HepG2 (cell line): ENCODE results near the gene PMEL. TPM values are rescaled to one million over a fixed set of nuclear protein-coding genes. Genes with fewer than 3 reads are reported as not detected.

Experiments used
- ARID3A ChIP-seq: IDR thresholded peaks from 2 replicates; pipeline ENCODE4 v1.6.1; 2012; ENCODE audit warnings: low read depth, low read length, improper control_type of control experiment
- ARNT ChIP-seq: fragments of 450-650 bp; IDR thresholded peaks from 2 replicates; pipeline ENCODE4 v1.6.1; 2017
- ASH2L ChIP-seq: fragments of 300-600, 200-600 bp; sonication (generic); IDR thresholded peaks from 2 replicates; pipeline ENCODE4 v1.7.0; 2017; ENCODE audit warnings: low read depth, mild to moderate bottlenecking, moderate library complexity, mixed read lengths, low read length; ENCODE audit not compliant: insufficient read length
- CENPX ChIP-seq: sonication (generic); formaldehyde crosslinking; IDR thresholded peaks from 2 replicates; pipeline ENCODE4 v1.9.0; 2021; ENCODE audit warnings: mild to moderate bottlenecking, missing genetic modification reagents, moderate library complexity
- CREM ChIP-seq, 2 experiments: sonication (generic) in 1 of 2; formaldehyde crosslinking in 1 of 2; IDR thresholded peaks; 2 replicates each; pipeline versions ENCODE4 v1.4.0 to v1.6.1; 2016 to 2020; ENCODE audit warnings: antibody characterized with exemption in 1 of 2, mild to moderate bottlenecking in 1 of 2, missing genetic modification reagents in 1 of 2
- DR1 ChIP-seq: sonication (generic); formaldehyde crosslinking; IDR thresholded peaks from 2 replicates; pipeline ENCODE4 v1.8.0; 2021; ENCODE audit warnings: mild to moderate bottlenecking, missing genetic modification reagents, inconsistent platforms
- DRAP1 ChIP-seq: IDR thresholded peaks from 2 replicates; pipeline ENCODE4 v1.6.1; 2016; ENCODE audit warnings: missing genetic modification reagents, missing compliant biosample characterization
- GATAD2A ChIP-seq: IDR thresholded peaks from 2 replicates; pipeline ENCODE4 v1.6.1; 2016
- GFI1 ChIP-seq: sonication (generic); formaldehyde crosslinking; IDR thresholded peaks from 2 replicates; pipeline ENCODE4 v1.5.0; 2020; ENCODE audit warnings: missing genetic modification reagents, mild to moderate bottlenecking, borderline replicate concordance
- HNF4G ChIP-seq, 2 experiments: sonication (generic) in 1 of 2; formaldehyde crosslinking in 1 of 2; IDR thresholded peaks; 2 replicates each; pipeline versions ENCODE4 v1.4.0 to v1.6.1; 2011 to 2020; ENCODE audit warnings: borderline replicate concordance in 2 of 2, low read depth in 2 of 2, mild to moderate bottlenecking in 2 of 2, low read length in 1 of 2, missing genetic modification reagents in 1 of 2, moderate library complexity in 1 of 2
- HOMEZ ChIP-seq: IDR thresholded peaks from 2 replicates; pipeline ENCODE4 v1.6.1; 2016; ENCODE audit warnings: low read depth
- HOXD1 ChIP-seq: sonication (generic); formaldehyde crosslinking; IDR thresholded peaks from 2 replicates; pipeline ENCODE4 v1.5.0; 2020; ENCODE audit warnings: missing genetic modification reagents
- KLF16 ChIP-seq, 2 experiments: sonication (generic) in 1 of 2; formaldehyde crosslinking in 1 of 2; IDR thresholded peaks; 2 replicates each; pipeline versions ENCODE4 v1.6.1 to v1.8.0; 2016 to 2023; ENCODE audit warnings: missing genetic modification reagents in 2 of 2, missing compliant biosample characterization in 1 of 2
- NCOA2 ChIP-seq: sonication (generic); formaldehyde crosslinking; IDR thresholded peaks from 2 replicates; pipeline ENCODE4 v1.8.0; 2022; ENCODE audit warnings: inconsistent platforms
- NR3C1 ChIP-seq: sonication (generic); formaldehyde crosslinking; IDR thresholded peaks from 2 replicates; pipeline ENCODE4 v1.4.0; 2020; ENCODE audit warnings: missing genetic modification reagents
- PBX2 ChIP-seq: IDR thresholded peaks from 2 replicates; pipeline ENCODE4 v1.6.1; 2016; ENCODE audit warnings: control low read depth
- PITX1 ChIP-seq: sonication (generic); formaldehyde crosslinking; IDR thresholded peaks from 2 replicates; pipeline ENCODE4 v1.5.1; 2020; ENCODE audit warnings: mild to moderate bottlenecking, missing genetic modification reagents
- SIX4 ChIP-seq: sonication (generic); formaldehyde crosslinking; IDR thresholded peaks from 2 replicates; pipeline ENCODE4 v1.4.0; 2020; ENCODE audit warnings: missing genetic modification reagents
- U2AF2 ChIP-seq: fragments of 200-400 bp; formaldehyde crosslinking; IDR thresholded peaks from 2 replicates; pipeline ENCODE4 v1.6.1; 2017; ENCODE audit warnings: low read depth, mild to moderate bottlenecking, low read length
- ZFY ChIP-seq: sonication (generic); formaldehyde crosslinking; IDR thresholded peaks from 2 replicates; pipeline ENCODE4 v1.4.0; 2020; ENCODE audit warnings: missing genetic modification reagents
- ZNF20 ChIP-seq: sonication (generic); formaldehyde crosslinking; IDR thresholded peaks from 2 replicates; pipeline ENCODE4 v1.4.0; 2020; ENCODE audit warnings: mild to moderate bottlenecking, moderate library complexity, missing genetic modification reagents
- ZNF232 ChIP-seq: sonication (generic); formaldehyde crosslinking; IDR thresholded peaks from 2 replicates; pipeline ENCODE4 v1.4.0; 2020; ENCODE audit warnings: missing genetic modification reagents, borderline replicate concordance
- ZNF501 ChIP-seq: sonication (generic); formaldehyde crosslinking; IDR thresholded peaks from 2 replicates; pipeline ENCODE4 v1.5.1; 2020; ENCODE audit warnings: mild to moderate bottlenecking, moderate library complexity, missing genetic modification reagents
- ZNF720 ChIP-seq: sonication (generic); formaldehyde crosslinking; IDR thresholded peaks from 2 replicates; pipeline ENCODE4 v1.4.0; 2020; ENCODE audit warnings: missing genetic modification reagents
- ZSCAN22 ChIP-seq: sonication (generic); formaldehyde crosslinking; IDR thresholded peaks from 2 replicates; pipeline ENCODE4 v1.4.0; 2020; ENCODE audit warnings: mild to moderate bottlenecking, missing genetic modification reagents
- polyA plus RNA-seq, 8 experiments: library from polyadenylated mRNA; depleted of rRNA in 3 of 8; stranded (reverse) in 7 of 8; unstranded in 1 of 8; fragments of >200 nt; fragmentation: Illumina TruSeq in 4 of 8; extraction: Trizol in 4 of 8; gene quantifications; 2 replicates each; pipeline versions ENCODE4 v1.2.1 to v1.2.3, GENCODE V29; 2011 to 2016; ENCODE audit warnings: low read depth in 4 of 8, missing spikeins in 1 of 8, mixed read lengths in 1 of 8; ENCODE audit not compliant: insufficient read depth in 1 of 8
- total RNA-seq, 5 experiments: library from RNA; depleted of rRNA; stranded (reverse); fragments of >200 nt; fragmentation: Illumina TruSeq; extraction: Trizol; gene quantifications; 2 replicates each; pipeline ENCODE4 v1.2.3, GENCODE V29; 2016; ENCODE audit warnings: low read depth in 1 of 5

PMEL gene
- total and polyA plus RNA-seq, 2 of the 13 experiments (the other 11 are each of a cell fraction or from before 2014, with no cell fraction given), result 0.49 to 3.3 TPM

- TF ChIP-seq ASH2L, result peak; percentile 43
- TF ChIP-seq SIX4 (CRISPR knock-in tag), result no peak
- TF ChIP-seq ARID3A, result peak; percentile 78
- no peak for TF ChIP-seq ZSCAN22 (CRISPR knock-in tag)
- TF ChIP-seq KLF16 (CRISPR knock-in tag; IDR thresholded peaks at IDR 0.05), result 0 out of 4 replicates have a peak, but pooled peaks of 1 of the 2 experiments have one; percentile 25
- peak; percentile 40; the same call in 1 of the 2 replicates for TF ChIP-seq CREM (IDR thresholded peaks at IDR 0.05)
- no peak for TF ChIP-seq CREM (CRISPR knock-in tag; IDR thresholded peaks at IDR 0.05)
- TF ChIP-seq GATAD2A (CRISPR knock-in tag), result peak; percentile 51
- TF ChIP-seq PITX1 (CRISPR knock-in tag), result 0 out of 2 replicates have a peak, but pooled peaks have one; percentile 23
- no peak for TF ChIP-seq NR3C1 (CRISPR knock-in tag)
- TF ChIP-seq ZFY (CRISPR knock-in tag), result no peak
- TF ChIP-seq GFI1 (CRISPR knock-in tag), result 0 out of 2 replicates have a peak, but pooled peaks have one; percentile 38
- TF ChIP-seq ZNF20 (CRISPR knock-in tag), result no peak
- no peak for TF ChIP-seq HOMEZ
- no peak for TF ChIP-seq CENPX (CRISPR knock-in tag)
- peak; percentile 46 for TF ChIP-seq NCOA2 (CRISPR knock-in tag)
- TF ChIP-seq HNF4G (IDR thresholded peaks at IDR 0.05; ENCODE audit: borderline replicate concordance, low read depth, low read length), result peak; percentile 51; the same call in 1 of the 2 replicates
- TF ChIP-seq HNF4G (CRISPR knock-in tag; IDR thresholded peaks at IDR 0.05; ENCODE audit: borderline replicate concordance, low read depth), result no peak
- no peak for TF ChIP-seq ARNT
- no peak for TF ChIP-seq ZNF720 (CRISPR knock-in tag)
- 0 out of 2 replicates have a peak, but pooled peaks have one; percentile 23 for TF ChIP-seq DRAP1 (CRISPR knock-in tag)
- no peak for TF ChIP-seq U2AF2
- TF ChIP-seq DR1 (CRISPR knock-in tag), result no peak
- TF ChIP-seq ZNF501 (CRISPR knock-in tag), result no peak
- no peak for TF ChIP-seq HOXD1 (CRISPR knock-in tag)
- TF ChIP-seq PBX2, result no peak
- no peak for TF ChIP-seq ZNF232 (CRISPR knock-in tag)
These were observed 56.9 kb downstream of the PMEL start (continued) for GRCh38 chr12:55908726-55909512.
